ENCODE measurements around the gene CEP170.

DNA sequence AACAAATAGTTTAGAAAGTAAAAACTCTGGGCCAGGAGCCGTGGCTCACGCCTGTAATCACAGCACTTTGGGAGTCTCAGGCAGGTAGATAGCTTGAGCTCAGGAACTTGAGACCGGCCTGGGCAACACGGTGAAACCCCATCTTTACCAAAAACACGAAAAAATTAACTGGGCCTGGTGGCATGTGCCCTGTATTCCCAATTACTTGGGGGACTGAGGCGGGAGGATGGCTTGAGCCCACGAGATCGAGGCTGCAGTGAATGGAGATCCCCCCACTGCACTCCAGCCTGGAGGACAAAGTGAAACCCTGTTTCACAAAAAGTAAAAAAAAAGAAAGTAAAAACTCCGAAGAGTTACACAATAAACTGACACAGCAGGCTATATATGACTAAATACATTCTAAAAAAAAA lies 10.6 kb downstream of the CEP170 start:
- TF ChIP-seq RAD21 (IDR thresholded peaks at IDR 0.05; ENCODE audit: insufficient read depth, low read depth, low read length) (no peak), TAF1 (IDR thresholded peaks at IDR 0.05; ENCODE audit: borderline replicate concordance, low read depth, low read length) (no peak)
- TF ChIP-seq, protein P1, sequence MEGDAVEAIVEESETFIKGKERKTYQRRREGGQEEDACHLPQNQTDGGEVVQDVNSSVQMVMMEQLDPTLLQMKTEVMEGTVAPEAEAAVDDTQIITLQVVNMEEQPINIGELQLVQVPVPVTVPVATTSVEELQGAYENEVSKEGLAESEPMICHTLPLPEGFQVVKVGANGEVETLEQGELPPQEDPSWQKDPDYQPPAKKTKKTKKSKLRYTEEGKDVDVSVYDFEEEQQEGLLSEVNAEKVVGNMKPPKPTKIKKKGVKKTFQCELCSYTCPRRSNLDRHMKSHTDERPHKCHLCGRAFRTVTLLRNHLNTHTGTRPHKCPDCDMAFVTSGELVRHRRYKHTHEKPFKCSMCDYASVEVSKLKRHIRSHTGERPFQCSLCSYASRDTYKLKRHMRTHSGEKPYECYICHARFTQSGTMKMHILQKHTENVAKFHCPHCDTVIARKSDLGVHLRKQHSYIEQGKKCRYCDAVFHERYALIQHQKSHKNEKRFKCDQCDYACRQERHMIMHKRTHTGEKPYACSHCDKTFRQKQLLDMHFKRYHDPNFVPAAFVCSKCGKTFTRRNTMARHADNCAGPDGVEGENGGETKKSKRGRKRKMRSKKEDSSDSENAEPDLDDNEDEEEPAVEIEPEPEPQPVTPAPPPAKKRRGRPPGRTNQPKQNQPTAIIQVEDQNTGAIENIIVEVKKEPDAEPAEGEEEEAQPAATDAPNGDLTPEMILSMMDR (IDR thresholded peaks at IDR 0.05 in 2 of 3, conservative IDR thresholded peaks at IDR 0.05 in 1 of 3; ENCODE audit: control insufficient read depth in 2 of 3, extremely low read depth in 1 of 3, insufficient read depth in 1 of 3, low read depth in 3 of 3, low read length in 3 of 3): no peak
